Stimulated activated CD8-positive, alpha-beta memory T cell treated with anti-CD3 and anti-CD28 coated beads, Interleukin-4, amount 100 ng/mL, for 1 hour (primary cell): ENCODE measurements around the gene MCEMP1.

Experiments
- DNase-seq, 2 donors: peaks; one replicate each; pipeline ENCODE4 v3.0.0-alpha.2; 2020; ENCODE audit warnings: low read depth in 2 of 2, low spot score in 1 of 2

The MCEMP1 gene

GRCh38 chr19:7725791-7726190 lies 48.9 kb downstream of the MCEMP1 start:
- DNase-seq, result no peak

GRCh38 chr19:7729211-7729610 lies 52.3 kb downstream of the MCEMP1 start:
- DNase-seq, result no peak
